HepG2 (cell line): ENCODE data around the gene EXOC3L4. TPM values are rescaled to one million over a fixed set of nuclear protein-coding genes. Genes with fewer than 3 reads are reported as not detected.

ENCODE experiments used
- CBX2 ChIP-seq, 2 experiments: fragments of 200-600 bp in 1 of 2; sonication (generic); formaldehyde crosslinking in 1 of 2; IDR thresholded peaks; 2 replicates each; pipeline versions ENCODE4 v1.7.0 to v1.8.1; 2018 to 2022; ENCODE audit warnings: low read depth in 2 of 2, low read length in 1 of 2, mild to moderate bottlenecking in 1 of 2, missing genetic modification reagents in 1 of 2
- HDAC6 ChIP-seq: fragments of 200-600 bp; sonication (generic); IDR thresholded peaks from 2 replicates; pipeline ENCODE4 v1.7.0; 2017; ENCODE audit warnings: mild to moderate bottlenecking, antibody characterized with exemption, low read length, low read depth
- HIC2 ChIP-seq: sonication (generic); formaldehyde crosslinking; IDR thresholded peaks from 2 replicates; pipeline ENCODE4 v1.9.0; 2022; ENCODE audit warnings: low read depth, missing genetic modification reagents
- MED1 ChIP-seq: sonication (generic); formaldehyde crosslinking; IDR thresholded peaks from 2 replicates; pipeline ENCODE4 v1.4.0; 2020; ENCODE audit warnings: missing genetic modification reagents
- MZF1 ChIP-seq: sonication (generic); formaldehyde crosslinking; IDR thresholded peaks from 2 replicates; pipeline ENCODE4 v1.8.1; 2023; ENCODE audit warnings: mild to moderate bottlenecking, missing genetic modification reagents, borderline replicate concordance
- NCOA2 ChIP-seq: sonication (generic); formaldehyde crosslinking; IDR thresholded peaks from 2 replicates; pipeline ENCODE4 v1.8.0; 2022; ENCODE audit warnings: inconsistent platforms
- RFXAP ChIP-seq: sonication (generic); formaldehyde crosslinking; IDR thresholded peaks from 2 replicates; pipeline ENCODE4 v1.4.0; 2020; ENCODE audit warnings: missing genetic modification reagents, borderline replicate concordance
- SETDB1 ChIP-seq: sonication (generic); formaldehyde crosslinking; IDR thresholded peaks from 2 replicates; pipeline ENCODE4 v1.5.1; 2020; ENCODE audit warnings: missing genetic modification reagents, mild to moderate bottlenecking, borderline replicate concordance
- TBX2 ChIP-seq: sonication (generic); formaldehyde crosslinking; IDR thresholded peaks from 2 replicates; pipeline ENCODE4 v1.5.0; 2020; ENCODE audit warnings: missing genetic modification reagents, mild to moderate bottlenecking, borderline replicate concordance
- polyA plus RNA-seq, 8 experiments: library from polyadenylated mRNA; depleted of rRNA in 3 of 8; stranded (reverse) in 7 of 8; unstranded in 1 of 8; fragments of >200 nt; fragmentation: Illumina TruSeq in 4 of 8; extraction: Trizol in 4 of 8; gene quantifications; 2 replicates each; pipeline versions ENCODE4 v1.2.1 to v1.2.3, GENCODE V29; 2011 to 2016; ENCODE audit warnings: low read depth in 4 of 8, missing spikeins in 1 of 8, mixed read lengths in 1 of 8; ENCODE audit not compliant: insufficient read depth in 1 of 8
- total RNA-seq, 5 experiments: library from RNA; depleted of rRNA; stranded (reverse); fragments of >200 nt; fragmentation: Illumina TruSeq; extraction: Trizol; gene quantifications; 2 replicates each; pipeline ENCODE4 v1.2.3, GENCODE V29; 2016; ENCODE audit warnings: low read depth in 1 of 5
- TF ChIP-seq, protein P1 (sequence below): sonication (generic); formaldehyde crosslinking; IDR thresholded peaks from 2 replicates; pipeline ENCODE4 v1.5.0; 2020; ENCODE audit warnings: missing genetic modification reagents
- TF ChIP-seq, protein P2 (sequence below): fragments of 450-650 bp; IDR thresholded peaks from 2 replicates; pipeline ENCODE4 v1.6.1; 2017
- TF ChIP-seq, protein P3 (sequence below), 2 experiments: IDR thresholded peaks; 2 replicates each; pipeline ENCODE4 v1.6.1; 2011 to 2012; ENCODE audit warnings: low read length in 2 of 2, borderline replicate concordance in 1 of 2, low read depth in 1 of 2, mild to moderate bottlenecking in 1 of 2, moderate library complexity in 1 of 2
- TF ChIP-seq, protein P4 (sequence below): sonication (generic); formaldehyde crosslinking; IDR thresholded peaks from 2 replicates; pipeline ENCODE4 v1.9.0; 2021; ENCODE audit warnings: mild to moderate bottlenecking, missing genetic modification reagents

Gene EXOC3L4
- total and polyA plus RNA-seq, 2 of the 13 experiments (the other 11 are each of a cell fraction or from before 2014, with no cell fraction given) = 11.8 to 27.0 TPM

GRCh38 chr14:103132381-103133209 lies 38.1 kb downstream of the EXOC3L4 start (continued):
- TF ChIP-seq, protein P1, sequence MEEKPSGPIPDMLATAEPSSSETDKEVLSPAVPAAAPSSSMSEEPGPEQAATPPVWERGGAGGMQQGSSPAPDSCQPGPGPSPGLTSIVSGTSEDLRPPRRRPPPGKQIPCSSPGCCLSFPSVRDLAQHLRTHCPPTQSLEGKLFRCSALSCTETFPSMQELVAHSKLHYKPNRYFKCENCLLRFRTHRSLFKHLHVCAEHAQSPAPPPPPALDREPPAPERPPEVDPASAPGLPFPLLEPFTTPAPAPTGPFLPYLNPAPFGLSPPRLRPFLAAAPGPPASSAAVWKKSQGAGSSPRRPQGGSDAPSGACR (CRISPR knock-in tag) = no peak
- TF ChIP-seq HDAC6 (no peak), MZF1 (CRISPR knock-in tag) (no peak), SETDB1 (CRISPR knock-in tag) (no peak), RFXAP (CRISPR knock-in tag) (no peak), HIC2 (CRISPR knock-in tag) (no peak), CBX2 (IDR thresholded peaks at IDR 0.05; ENCODE audit: low read depth, low read length) (no peak), CBX2 (CRISPR knock-in tag; IDR thresholded peaks at IDR 0.05; ENCODE audit: low read depth) (no peak), TBX2 (CRISPR knock-in tag) (0 out of 2 replicates have a peak, but pooled peaks have one; percentile 30), NCOA2 (CRISPR knock-in tag) (0 out of 2 replicates have a peak, but pooled peaks have one; percentile 14), MED1 (CRISPR knock-in tag) (peak; percentile 50; the same call in 1 of the 2 replicates)
- TF ChIP-seq, protein P2, sequence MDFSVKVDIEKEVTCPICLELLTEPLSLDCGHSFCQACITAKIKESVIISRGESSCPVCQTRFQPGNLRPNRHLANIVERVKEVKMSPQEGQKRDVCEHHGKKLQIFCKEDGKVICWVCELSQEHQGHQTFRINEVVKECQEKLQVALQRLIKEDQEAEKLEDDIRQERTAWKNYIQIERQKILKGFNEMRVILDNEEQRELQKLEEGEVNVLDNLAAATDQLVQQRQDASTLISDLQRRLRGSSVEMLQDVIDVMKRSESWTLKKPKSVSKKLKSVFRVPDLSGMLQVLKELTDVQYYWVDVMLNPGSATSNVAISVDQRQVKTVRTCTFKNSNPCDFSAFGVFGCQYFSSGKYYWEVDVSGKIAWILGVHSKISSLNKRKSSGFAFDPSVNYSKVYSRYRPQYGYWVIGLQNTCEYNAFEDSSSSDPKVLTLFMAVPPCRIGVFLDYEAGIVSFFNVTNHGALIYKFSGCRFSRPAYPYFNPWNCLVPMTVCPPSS = no peak
- TF ChIP-seq, protein P3, sequence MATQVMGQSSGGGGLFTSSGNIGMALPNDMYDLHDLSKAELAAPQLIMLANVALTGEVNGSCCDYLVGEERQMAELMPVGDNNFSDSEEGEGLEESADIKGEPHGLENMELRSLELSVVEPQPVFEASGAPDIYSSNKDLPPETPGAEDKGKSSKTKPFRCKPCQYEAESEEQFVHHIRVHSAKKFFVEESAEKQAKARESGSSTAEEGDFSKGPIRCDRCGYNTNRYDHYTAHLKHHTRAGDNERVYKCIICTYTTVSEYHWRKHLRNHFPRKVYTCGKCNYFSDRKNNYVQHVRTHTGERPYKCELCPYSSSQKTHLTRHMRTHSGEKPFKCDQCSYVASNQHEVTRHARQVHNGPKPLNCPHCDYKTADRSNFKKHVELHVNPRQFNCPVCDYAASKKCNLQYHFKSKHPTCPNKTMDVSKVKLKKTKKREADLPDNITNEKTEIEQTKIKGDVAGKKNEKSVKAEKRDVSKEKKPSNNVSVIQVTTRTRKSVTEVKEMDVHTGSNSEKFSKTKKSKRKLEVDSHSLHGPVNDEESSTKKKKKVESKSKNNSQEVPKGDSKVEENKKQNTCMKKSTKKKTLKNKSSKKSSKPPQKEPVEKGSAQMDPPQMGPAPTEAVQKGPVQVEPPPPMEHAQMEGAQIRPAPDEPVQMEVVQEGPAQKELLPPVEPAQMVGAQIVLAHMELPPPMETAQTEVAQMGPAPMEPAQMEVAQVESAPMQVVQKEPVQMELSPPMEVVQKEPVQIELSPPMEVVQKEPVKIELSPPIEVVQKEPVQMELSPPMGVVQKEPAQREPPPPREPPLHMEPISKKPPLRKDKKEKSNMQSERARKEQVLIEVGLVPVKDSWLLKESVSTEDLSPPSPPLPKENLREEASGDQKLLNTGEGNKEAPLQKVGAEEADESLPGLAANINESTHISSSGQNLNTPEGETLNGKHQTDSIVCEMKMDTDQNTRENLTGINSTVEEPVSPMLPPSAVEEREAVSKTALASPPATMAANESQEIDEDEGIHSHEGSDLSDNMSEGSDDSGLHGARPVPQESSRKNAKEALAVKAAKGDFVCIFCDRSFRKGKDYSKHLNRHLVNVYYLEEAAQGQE (IDR thresholded peaks at IDR 0.05; ENCODE audit: borderline replicate concordance in 1 of 2, low read depth in 1 of 2, low read length in 2 of 2) = peak in 1 of 2 experiments; percentile 46; a peak in 1 of 4 replicates
- TF ChIP-seq, protein P4, sequence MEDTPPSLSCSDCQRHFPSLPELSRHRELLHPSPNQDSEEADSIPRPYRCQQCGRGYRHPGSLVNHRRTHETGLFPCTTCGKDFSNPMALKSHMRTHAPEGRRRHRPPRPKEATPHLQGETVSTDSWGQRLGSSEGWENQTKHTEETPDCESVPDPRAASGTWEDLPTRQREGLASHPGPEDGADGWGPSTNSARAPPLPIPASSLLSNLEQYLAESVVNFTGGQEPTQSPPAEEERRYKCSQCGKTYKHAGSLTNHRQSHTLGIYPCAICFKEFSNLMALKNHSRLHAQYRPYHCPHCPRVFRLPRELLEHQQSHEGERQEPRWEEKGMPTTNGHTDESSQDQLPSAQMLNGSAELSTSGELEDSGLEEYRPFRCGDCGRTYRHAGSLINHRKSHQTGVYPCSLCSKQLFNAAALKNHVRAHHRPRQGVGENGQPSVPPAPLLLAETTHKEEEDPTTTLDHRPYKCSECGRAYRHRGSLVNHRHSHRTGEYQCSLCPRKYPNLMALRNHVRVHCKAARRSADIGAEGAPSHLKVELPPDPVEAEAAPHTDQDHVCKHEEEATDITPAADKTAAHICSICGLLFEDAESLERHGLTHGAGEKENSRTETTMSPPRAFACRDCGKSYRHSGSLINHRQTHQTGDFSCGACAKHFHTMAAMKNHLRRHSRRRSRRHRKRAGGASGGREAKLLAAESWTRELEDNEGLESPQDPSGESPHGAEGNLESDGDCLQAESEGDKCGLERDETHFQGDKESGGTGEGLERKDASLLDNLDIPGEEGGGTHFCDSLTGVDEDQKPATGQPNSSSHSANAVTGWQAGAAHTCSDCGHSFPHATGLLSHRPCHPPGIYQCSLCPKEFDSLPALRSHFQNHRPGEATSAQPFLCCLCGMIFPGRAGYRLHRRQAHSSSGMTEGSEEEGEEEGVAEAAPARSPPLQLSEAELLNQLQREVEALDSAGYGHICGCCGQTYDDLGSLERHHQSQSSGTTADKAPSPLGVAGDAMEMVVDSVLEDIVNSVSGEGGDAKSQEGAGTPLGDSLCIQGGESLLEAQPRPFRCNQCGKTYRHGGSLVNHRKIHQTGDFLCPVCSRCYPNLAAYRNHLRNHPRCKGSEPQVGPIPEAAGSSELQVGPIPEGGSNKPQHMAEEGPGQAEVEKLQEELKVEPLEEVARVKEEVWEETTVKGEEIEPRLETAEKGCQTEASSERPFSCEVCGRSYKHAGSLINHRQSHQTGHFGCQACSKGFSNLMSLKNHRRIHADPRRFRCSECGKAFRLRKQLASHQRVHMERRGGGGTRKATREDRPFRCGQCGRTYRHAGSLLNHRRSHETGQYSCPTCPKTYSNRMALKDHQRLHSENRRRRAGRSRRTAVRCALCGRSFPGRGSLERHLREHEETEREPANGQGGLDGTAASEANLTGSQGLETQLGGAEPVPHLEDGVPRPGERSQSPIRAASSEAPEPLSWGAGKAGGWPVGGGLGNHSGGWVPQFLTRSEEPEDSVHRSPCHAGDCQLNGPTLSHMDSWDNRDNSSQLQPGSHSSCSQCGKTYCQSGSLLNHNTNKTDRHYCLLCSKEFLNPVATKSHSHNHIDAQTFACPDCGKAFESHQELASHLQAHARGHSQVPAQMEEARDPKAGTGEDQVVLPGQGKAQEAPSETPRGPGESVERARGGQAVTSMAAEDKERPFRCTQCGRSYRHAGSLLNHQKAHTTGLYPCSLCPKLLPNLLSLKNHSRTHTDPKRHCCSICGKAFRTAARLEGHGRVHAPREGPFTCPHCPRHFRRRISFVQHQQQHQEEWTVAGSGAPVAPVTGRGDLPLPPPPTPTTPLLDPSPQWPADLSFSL (CRISPR knock-in tag) = no peak
